Mammary epithelial cell (primary cell): ENCODE results near the gene HSFX3.

Experiments used
- CTCF ChIP-seq, 2 donors: IDR thresholded peaks in 1 of 2; conservative IDR thresholded peaks in 1 of 2; 2 replicates each; pipeline ENCODE4 v1.5.1; 2011 to 2012; ENCODE audit warnings: inconsistent platforms in 2 of 2, low read length in 2 of 2, mild to moderate bottlenecking in 2 of 2, control low read depth in 1 of 2, low read depth in 1 of 2; ENCODE audit not compliant: insufficient read depth in 1 of 2; ENCODE audit errors: extremely low read depth in 1 of 2
- EZH2 ChIP-seq: IDR thresholded peaks from 2 replicates; pipeline ENCODE4 v1.6.1; 2012; ENCODE audit warnings: low read length, inconsistent platforms, borderline replicate concordance

GRCh38 chrX:149499766-149500165 is 50.0 kb downstream of the HSFX3 start:
- TF ChIP-seq CTCF (conservative IDR thresholded peaks at IDR 0.05 in 1 of 2, IDR thresholded peaks at IDR 0.05 in 1 of 2; ENCODE audit: extremely low read depth in 1 of 2, insufficient read depth in 1 of 2, low read depth in 1 of 2, low read length in 2 of 2) (no peak), EZH2 (no peak)
